SU-DHL-6 (cell line): ENCODE measurements around the gene GGT1.

Source experiments
- H2AFZ ChIP-seq: fragments of 200-600 bp; sonication (generic); 2 replicates; pipeline ENCODE4 v1.6.1; 2014; ENCODE audit warnings: low read depth, mild to moderate bottlenecking, moderate library complexity, mixed read lengths, antibody characterized with exemption, low read length; ENCODE audit not compliant: severe bottlenecking
- H3F3A ChIP-seq: fragments of 200-600 bp; shearing (Covaris generic); 2 replicates; pipeline ENCODE4 v1.6.0; 2016; ENCODE audit warnings: antibody characterized with exemption, mild to moderate bottlenecking; ENCODE audit not compliant: insufficient read depth
- H3K27ac ChIP-seq: fragments of 200-600 bp; sonication (generic); 2 replicates; pipeline ENCODE4 v1.5.1; 2016; ENCODE audit warnings: low read depth, mild to moderate bottlenecking, low read length, moderate library complexity, mixed read lengths
- H3K27me3 ChIP-seq: fragments of 200-600 bp; sonication (generic), shearing (Covaris generic); 2 replicates; pipeline ENCODE4 v1.6.0; 2014; ENCODE audit warnings: mild to moderate bottlenecking, low read length
- H3K36me3 ChIP-seq: fragments of 200-600 bp; sonication (generic); 2 replicates; pipeline ENCODE4 v1.6.1; 2014; ENCODE audit warnings: mild to moderate bottlenecking, low read length, mixed read lengths
- H3K4me2 ChIP-seq: fragments of 300-600, 200-600 bp; shearing (Covaris generic), sonication (generic); 2 replicates; pipeline ENCODE4 v1.6.0; 2014; ENCODE audit warnings: low read length, low read depth, mild to moderate bottlenecking; ENCODE audit not compliant: poor library complexity, severe bottlenecking
- H3K4me3 ChIP-seq: fragments of 200-600 bp; sonication (generic); 2 replicates; pipeline ENCODE4 v1.5.1; 2014; ENCODE audit warnings: antibody characterized with exemption, low read length, mild to moderate bottlenecking, mixed read lengths; ENCODE audit not compliant: insufficient read depth, poor library complexity, severe bottlenecking
- H3K79me2 ChIP-seq: fragments of 200-600 bp; sonication (generic); 2 replicates; pipeline ENCODE4 v1.6.1; 2014; ENCODE audit warnings: mild to moderate bottlenecking, low read length, moderate library complexity; ENCODE audit not compliant: insufficient read depth
- H3K9ac ChIP-seq: fragments of 200-600 bp; sonication (generic); 2 replicates; pipeline ENCODE4 v1.7.0; 2014; ENCODE audit warnings: mild to moderate bottlenecking, low read length
- H3K9me2 ChIP-seq: fragments of 200-600 bp; sonication (generic); replicated peaks from 2 replicates; pipeline ENCODE4 v1.6.1; 2014; ENCODE audit warnings: low read length; ENCODE audit not compliant: insufficient read depth
- H3K9me3 ChIP-seq: fragments of 200-600 bp; sonication (generic); 2 replicates; pipeline ENCODE4 v1.6.1; 2014; ENCODE audit warnings: low read length, mixed read lengths; ENCODE audit not compliant: insufficient read depth
- H4K20me1 ChIP-seq: fragments of 200-600 bp; sonication (generic); 2 replicates; pipeline ENCODE4 v1.6.1; 2014; ENCODE audit warnings: low read depth, mild to moderate bottlenecking, antibody characterized with exemption, low read length, moderate library complexity, mixed read lengths
- CTCF ChIP-seq: fragments of 200-600 bp; sonication (generic); IDR thresholded peaks from one replicate; pipeline ENCODE4 v1.5.1; 2017; ENCODE audit warnings: antibody characterized with exemption, mild to moderate bottlenecking, low read length, moderate library complexity; ENCODE audit not compliant: insufficient read depth, poor library complexity, severe bottlenecking
- EZH2phosphoT487 ChIP-seq: fragments of 200-600 bp; sonication (generic), shearing (Covaris generic); conservative IDR thresholded peaks from 2 replicates; pipeline ENCODE4 v1.6.1; 2018; ENCODE audit warnings: mild to moderate bottlenecking, antibody characterized with exemption, low read length, moderate library complexity, mixed read lengths

GGT1 gene

GRCh38 chr22:24578355-24579257, 24.4 kb upstream of the GGT1 start:
- Histone ChIP-seq H3K4me2 (no peak overlapping the region), H3K27ac (no peak overlapping the region)
- no peak for TF ChIP-seq CTCF
- TF ChIP-seq EZH2phosphoT487 = no peak

GRCh38 chr22:24579258-24579601, 23.8 kb upstream of the GGT1 start:
- Histone ChIP-seq H3K36me3 (peaks cover 3% of the 10 kb centered on the region; the same call in 1 of the 2 replicates), H3K4me2 (no peak overlapping the region), H4K20me1 (no peaks in the 10 kb centered on the region; the same call in 1 of the 2 replicates), H2AFZ (no peak overlapping the region), H3K9me2 (no peaks in the 10 kb centered on the region), H3K9ac (no peak overlapping the region), H3F3A (0 out of 2 replicates have a peak, but pooled peaks cover 4% of the 10 kb centered on the region), H3K27me3 (no peaks in the 10 kb centered on the region), H3K79me2 (no peaks in the 10 kb centered on the region), H3K4me3 (no peak overlapping the region), H3K9me3 (no peaks in the 10 kb centered on the region), H3K27ac (no peak overlapping the region)
- TF ChIP-seq CTCF = no peak
- no peak for TF ChIP-seq EZH2phosphoT487

More at GRCh38 chr22:24578355-24579257, 24.4 kb upstream of the GGT1 start:
- Histone ChIP-seq H2AFZ (no peak overlapping the region), H3K27me3 (no peaks in the 10 kb centered on the region), H3F3A (0 out of 2 replicates have a peak, but pooled peaks cover 4% of the 10 kb centered on the region), H3K79me2 (no peaks in the 10 kb centered on the region), H3K9me2 (no peaks in the 10 kb centered on the region), H3K9me3 (no peaks in the 10 kb centered on the region), H3K4me3 (no peak overlapping the region), H3K9ac (no peak overlapping the region), H4K20me1 (no peaks in the 10 kb centered on the region; the same call in 1 of the 2 replicates), H3K36me3 (peaks cover 3% of the 10 kb centered on the region; the same call in 1 of the 2 replicates)

- H3K9ac ChIP-seq = no peak overlapping the region
- H4K20me1 ChIP-seq = no peaks in the 10 kb centered on the region
- H3K4me3 ChIP-seq = no peak overlapping the region
- H3F3A ChIP-seq = 0 out of 2 replicates have a peak, but pooled peaks cover 4% of the 10 kb centered on the region
- no peaks in the 10 kb centered on the region for H3K9me3 ChIP-seq
- no peak overlapping the region for H3K27ac ChIP-seq
- peaks cover 3% of the 10 kb centered on the region; the same call in 1 of the 2 replicates for H3K36me3 ChIP-seq
- no peaks in the 10 kb centered on the region for H3K27me3 ChIP-seq
- TF ChIP-seq EZH2phosphoT487 (no peak), CTCF (no peak)
- H3K9me2 ChIP-seq = no peaks in the 10 kb centered on the region
- no peak overlapping the region for H3K4me2 ChIP-seq
- H2AFZ ChIP-seq = no peak overlapping the region
- H3K79me2 ChIP-seq = no peaks in the 10 kb centered on the region
Measured at GRCh38 chr22:24580276-24580675, 22.7 kb upstream of the GGT1 start.
